Activated naive CD8-positive, alpha-beta T cell treated with anti-CD3 and anti-CD28 coated beads, Interleukin-2, amount 50 U/mL, for 24 hours (primary cell): ENCODE data around the gene YDJC.
"Not testable (repeated sequence)": the region's sequence is repeated elsewhere in the genome, so short reads cannot be mapped to it uniquely, and the experiment has no call there.

Experiments
- ATAC-seq: fragments of 150-1000 bp; cut with Tn5 transposase; one replicate; pipeline ENCODE4 v1.10.0; 2021
- DNase-seq: peaks from one replicate; pipeline ENCODE4 v3.0.0; 2021
- H3K27ac Mint-ChIP-seq: one replicate; pipeline ENCODE4 v1.8.0; 2021; ENCODE audit warnings: mild to moderate bottlenecking, mixed read lengths
- H3K27me3 Mint-ChIP-seq: one replicate; pipeline ENCODE4 v1.8.0; 2021; ENCODE audit warnings: mixed read lengths
- H3K36me3 Mint-ChIP-seq: one replicate; pipeline ENCODE4 v1.8.0; 2021; ENCODE audit warnings: low read depth, mixed read lengths
- H3K4me1 Mint-ChIP-seq: one replicate; pipeline ENCODE4 v1.8.0; 2021; ENCODE audit warnings: mixed read lengths
- H3K4me3 Mint-ChIP-seq: one replicate; pipeline ENCODE4 v1.8.0; 2021; ENCODE audit warnings: mild to moderate bottlenecking, moderate library complexity, mixed read lengths
- H3K9me3 Mint-ChIP-seq: one replicate; pipeline ENCODE4 v1.8.0; 2021; ENCODE audit warnings: mixed read lengths

Gene YDJC

GRCh38 chr22:21642584-21643448, 13.0 kb upstream of the YDJC start:
- H3K36me3 Mint-ChIP-seq, result peaks cover 26% of the 10 kb centered on the region
- H3K27me3 Mint-ChIP-seq, result peaks cover 7% of the 10 kb centered on the region
- H3K9me3 Mint-ChIP-seq, result no peaks in the 10 kb centered on the region
- H3K27ac Mint-ChIP-seq, result peak overlapping the region; percentile 87
- peak overlapping the region; percentile 92 for H3K4me3 Mint-ChIP-seq
- H3K4me1 Mint-ChIP-seq, result peaks cover 32% of the 10 kb centered on the region
- ATAC-seq (peak; percentile 21), DNase-seq (peak; percentile 75)

- Mint-ChIP-seq H3K27ac (peak within 1 kb of the TSS; percentile 87), H3K4me3 (peak within 1 kb of the TSS; percentile 92), H3K9me3 (no peaks in the 10 kb centered on the region), H3K4me1 (peaks cover 32% of the 10 kb centered on the region), H3K36me3 (peaks cover 22% of the 10 kb centered on the region), H3K27me3 (peaks cover 7% of the 10 kb centered on the region)
- ATAC-seq, result peak; percentile 98
- peak; percentile 97 for DNase-seq
These were observed 12.2 kb upstream of the YDJC start, which contains the start of gene SDF2L1 for GRCh38 chr22:21641789-21642583. TSS of gene SDF2L1 (plus strand) at chr22:21642302. CDS start at chr22:21642337, 35 bp downstream.

- ATAC-seq (no peak), DNase-seq (no peak)
- Mint-ChIP-seq H3K4me1 (peaks cover 28% of the 10 kb centered on the region), H3K9me3 (no peaks in the 10 kb centered on the region), H3K36me3 (peaks cover 16% of the 10 kb centered on the region), H3K4me3 (peak overlapping the region; percentile 92), H3K27me3 (peaks cover 7% of the 10 kb centered on the region), H3K27ac (peak overlapping the region; percentile 87)
These were observed 11.6 kb upstream of the YDJC start for GRCh38 chr22:21641417-21641788.

GRCh38 chr22:21640810-21641209, 11.0 kb upstream of the YDJC start:
- Mint-ChIP-seq H3K4me3 (peak overlapping the region; percentile 21), H3K4me1 (peaks cover 25% of the 10 kb centered on the region), H3K36me3 (peaks cover 12% of the 10 kb centered on the region), H3K9me3 (no peaks in the 10 kb centered on the region), H3K27ac (peak overlapping the region; percentile 87), H3K27me3 (peaks cover 7% of the 10 kb centered on the region)
- ATAC-seq (no peak), DNase-seq (no peak)

- Mint-ChIP-seq H3K4me1 (peaks cover 25% of the 10 kb centered on the region), H3K36me3 (peaks cover 12% of the 10 kb centered on the region), H3K27ac (no peak overlapping the region), H3K9me3 (no peaks in the 10 kb centered on the region), H3K4me3 (no peak overlapping the region), H3K27me3 (peaks cover 7% of the 10 kb centered on the region)
- DNase-seq (no peak), ATAC-seq (no peak)
These were observed 9.5 kb upstream of the YDJC start for GRCh38 chr22:21639359-21639758.

- H3K27me3 Mint-ChIP-seq, H3K4me3 Mint-ChIP-seq, DNase-seq, H3K9me3 Mint-ChIP-seq, ATAC-seq, H3K36me3 Mint-ChIP-seq, H3K27ac Mint-ChIP-seq: not testable (repeated sequence)
- peaks cover 12% of the 10 kb centered on the region for H3K4me1 Mint-ChIP-seq
These were observed 7.6 kb upstream of the YDJC start for GRCh38 chr22:21637450-21637849.

GRCh38 chr22:21636629-21637218, 6.9 kb upstream of the YDJC start:
- DNase-seq, result no peak

GRCh38 chr22:21635771-21636510, 6.1 kb upstream of the YDJC start:
- no peaks in the 10 kb centered on the region for H3K36me3 Mint-ChIP-seq
- no peaks in the 10 kb centered on the region for H3K9me3 Mint-ChIP-seq
- ATAC-seq (no peak), DNase-seq (no peak)
- no peak overlapping the region for H3K27ac Mint-ChIP-seq
- no peak overlapping the region for H3K4me3 Mint-ChIP-seq
- peaks cover 9% of the 10 kb centered on the region for H3K4me1 Mint-ChIP-seq
- H3K27me3 Mint-ChIP-seq, result peaks cover 4% of the 10 kb centered on the region

More at GRCh38 chr22:21636629-21637218, 6.9 kb upstream of the YDJC start:
- Mint-ChIP-seq H3K4me1 (peaks cover 11% of the 10 kb centered on the region), H3K27ac (no peak overlapping the region), H3K27me3 (peaks cover 7% of the 10 kb centered on the region), H3K36me3 (no peaks in the 10 kb centered on the region), H3K9me3 (no peaks in the 10 kb centered on the region), H3K4me3 (no peak overlapping the region)
- no peak for ATAC-seq

- H3K4me1 Mint-ChIP-seq, result peaks cover 15% of the 10 kb centered on the region
- no peak overlapping the region for H3K4me3 Mint-ChIP-seq
- no peaks in the 10 kb centered on the region for H3K36me3 Mint-ChIP-seq
These were observed 5.0 kb upstream of the YDJC start for GRCh38 chr22:21634844-21635243.

GRCh38 chr22:21634081-21634480, 4.3 kb upstream of the YDJC start:
- H3K4me3 Mint-ChIP-seq, result no peak overlapping the region
- peaks cover 1% of the 10 kb centered on the region for H3K36me3 Mint-ChIP-seq
- H3K9me3 Mint-ChIP-seq, result no peaks in the 10 kb centered on the region
- H3K27me3 Mint-ChIP-seq, result no peaks in the 10 kb centered on the region
- peaks cover 16% of the 10 kb centered on the region for H3K4me1 Mint-ChIP-seq
- DNase-seq (no peak), ATAC-seq (no peak)
- H3K27ac Mint-ChIP-seq, result no peak overlapping the region

More at GRCh38 chr22:21634844-21635243, 5.0 kb upstream of the YDJC start:
- Mint-ChIP-seq H3K27ac (no peak overlapping the region), H3K27me3 (no peaks in the 10 kb centered on the region), H3K9me3 (no peaks in the 10 kb centered on the region)
- DNase-seq, result no peak
- no peak for ATAC-seq

- no peak for DNase-seq
- Mint-ChIP-seq H3K27me3 (no peaks in the 10 kb centered on the region), H3K4me3 (no peak overlapping the region), H3K27ac (no peak overlapping the region), H3K36me3 (peaks cover 2% of the 10 kb centered on the region), H3K4me1 (peaks cover 16% of the 10 kb centered on the region), H3K9me3 (no peaks in the 10 kb centered on the region)
- no peak for ATAC-seq
These were observed 3.7 kb upstream of the YDJC start for GRCh38 chr22:21633481-21633880.

GRCh38 chr22:21632931-21633330, 3.1 kb upstream of the YDJC start:
- no peak for ATAC-seq
- no peak for DNase-seq
- Mint-ChIP-seq H3K27me3 (no peaks in the 10 kb centered on the region), H3K4me1 (peaks cover 21% of the 10 kb centered on the region), H3K36me3 (peaks cover 7% of the 10 kb centered on the region), H3K4me3 (no peak overlapping the region), H3K27ac (no peak overlapping the region), H3K9me3 (no peaks in the 10 kb centered on the region)

- H3K4me1 Mint-ChIP-seq, result peaks cover 27% of the 10 kb centered on the region
- H3K27ac Mint-ChIP-seq, result peak within 1 kb of the TSS; percentile 77
- H3K36me3 Mint-ChIP-seq, result peaks cover 11% of the 10 kb centered on the region
- no peaks in the 10 kb centered on the region for H3K9me3 Mint-ChIP-seq
- H3K4me3 Mint-ChIP-seq, result no peak within 1 kb of the TSS
- ATAC-seq (peak; percentile 25), DNase-seq (peak; percentile 61)
- H3K27me3 Mint-ChIP-seq, result no peaks in the 10 kb centered on the region
These were observed 2.5 kb upstream of the YDJC start, which contains the start of gene CCDC116 for GRCh38 chr22:21632237-21632895. TSS of gene CCDC116 (plus strand) at chr22:21632760. CDS start at chr22:21633182, 422 bp downstream.
